KBM-7 (cell line): Measurements from ENCODE around the gene ZNF573.
"Not testable (repeated sequence)": the region's sequence is repeated elsewhere in the genome, so short reads cannot be mapped to it uniquely, and the experiment has no call there.

Source experiments
- DNase-seq: peaks from one replicate; pipeline ENCODE4 v3.0.0-alpha.2; 2015
- in situ Hi-C: fragments of 300-500 bp; cut with MboI; formaldehyde crosslinking; loops from 2 replicates; pipeline ENCODE4 v1.14.3; 2020; ENCODE audit warnings: low sequenced_read_pairs, low pct_unique_long_range_greater_than_20kb, mixed read lengths

ZNF573 gene

DNA sequence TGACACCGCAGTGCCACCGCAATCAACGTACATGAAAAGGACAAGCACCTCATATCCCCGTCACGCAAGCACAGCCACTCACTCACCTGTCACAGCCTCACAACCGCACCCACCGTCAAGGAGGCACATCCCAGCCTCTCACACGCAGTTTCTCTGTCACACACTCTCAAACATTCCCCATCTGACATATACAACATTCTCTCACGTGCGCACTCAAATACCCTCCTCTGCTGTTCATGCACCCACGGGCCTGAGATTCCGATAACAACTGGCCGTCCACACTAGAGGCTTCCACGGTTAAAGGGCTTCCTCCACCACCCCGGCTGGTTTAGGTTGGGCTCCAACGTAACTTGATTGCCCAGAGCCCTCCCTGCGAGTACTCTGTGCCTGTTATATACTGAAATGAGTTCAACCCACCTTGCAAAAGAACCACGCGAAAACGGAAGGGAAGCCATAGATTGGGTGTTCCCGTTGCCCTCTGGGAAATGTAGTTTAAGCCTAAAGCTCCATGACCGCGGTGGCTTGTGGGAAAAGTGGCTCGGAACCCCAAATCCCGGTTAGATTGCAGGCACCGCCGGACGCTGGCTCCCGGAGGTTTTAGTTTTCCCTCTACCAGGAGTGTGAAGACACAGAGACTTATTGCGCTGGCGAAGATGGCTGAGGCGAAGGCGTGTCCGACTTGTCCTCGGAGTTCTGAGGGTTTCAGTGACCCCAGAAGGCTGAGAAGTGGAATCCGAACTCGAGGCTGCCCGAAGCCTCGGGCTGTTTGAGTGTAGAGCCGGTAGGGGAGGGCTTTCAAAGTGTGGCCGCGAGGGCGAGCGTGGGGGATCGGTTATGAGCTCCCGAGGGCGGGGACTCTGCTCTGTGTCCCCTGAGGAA, at the start of gene ZNF573:
TSS of gene ZNF573 (minus strand) at position 460 of the 879 bp plus-strand sequence. CDS start 5,857 bp downstream, outside the sequence.
- peak; percentile 91 for DNase-seq
- in situ Hi-C loops, result no loop called here

- DNase-seq, result no peak
- in situ Hi-C loops, result no loop called here
These were observed 38.0 kb upstream of the ZNF573 start for GRCh38 chr19:37817180-37817981.

DNA sequence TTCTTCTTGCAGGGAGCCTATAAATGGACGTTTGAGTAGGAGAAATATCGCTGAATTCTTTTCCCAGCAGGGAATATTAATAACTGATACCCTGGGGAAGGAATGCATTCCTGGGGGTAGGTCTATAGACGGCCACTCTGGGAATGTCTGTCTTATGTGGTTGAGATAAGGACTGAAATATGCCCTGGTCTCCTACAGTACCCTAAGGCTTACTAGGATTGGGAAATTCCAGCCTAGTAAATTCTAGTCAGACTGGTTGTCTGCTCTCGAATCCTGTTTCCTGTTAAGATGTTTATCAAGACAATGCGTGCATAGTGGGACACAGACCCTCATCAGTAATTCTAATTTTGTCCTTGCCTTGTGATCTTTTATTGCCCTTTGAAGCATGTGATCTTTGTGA, 36.2 kb upstream of the ZNF573 start:
- in situ Hi-C loops, DNase-seq: not testable (repeated sequence)

DNA sequence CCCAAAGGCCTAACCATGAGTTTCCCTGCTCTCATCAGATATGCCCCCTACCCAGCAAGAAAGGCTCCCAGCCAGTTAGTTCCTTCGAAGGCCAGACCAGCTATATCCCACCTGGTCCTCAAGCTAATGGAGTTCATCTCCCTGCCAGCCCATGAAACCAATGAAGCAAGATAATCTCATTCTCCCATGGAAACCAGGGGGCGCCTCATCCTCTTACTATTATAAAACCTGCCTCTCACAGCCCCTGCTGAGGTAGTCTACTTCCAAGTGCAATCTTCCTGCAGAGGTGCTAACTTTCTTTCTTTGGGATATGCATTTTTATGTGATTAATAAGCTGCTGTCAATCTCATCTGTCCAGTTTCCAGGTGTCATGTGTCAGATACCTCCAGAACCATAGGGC, 34.0 kb upstream of the ZNF573 start:
- DNase-seq, result no peak
- in situ Hi-C loops, result no loop called here

- no peak for DNase-seq
- in situ Hi-C loops, result no loop called here
These were observed 30.0 kb upstream of the ZNF573 start for GRCh38 chr19:37809366-37809765.

GRCh38 chr19:37803249-37803840, 24.0 kb upstream of the ZNF573 start:
- DNase-seq, result no peak
- in situ Hi-C loops, result no loop called here

- DNase-seq, result no peak
These were observed 11.0 kb upstream of the ZNF573 start for GRCh38 chr19:37790244-37790925.

DNA sequence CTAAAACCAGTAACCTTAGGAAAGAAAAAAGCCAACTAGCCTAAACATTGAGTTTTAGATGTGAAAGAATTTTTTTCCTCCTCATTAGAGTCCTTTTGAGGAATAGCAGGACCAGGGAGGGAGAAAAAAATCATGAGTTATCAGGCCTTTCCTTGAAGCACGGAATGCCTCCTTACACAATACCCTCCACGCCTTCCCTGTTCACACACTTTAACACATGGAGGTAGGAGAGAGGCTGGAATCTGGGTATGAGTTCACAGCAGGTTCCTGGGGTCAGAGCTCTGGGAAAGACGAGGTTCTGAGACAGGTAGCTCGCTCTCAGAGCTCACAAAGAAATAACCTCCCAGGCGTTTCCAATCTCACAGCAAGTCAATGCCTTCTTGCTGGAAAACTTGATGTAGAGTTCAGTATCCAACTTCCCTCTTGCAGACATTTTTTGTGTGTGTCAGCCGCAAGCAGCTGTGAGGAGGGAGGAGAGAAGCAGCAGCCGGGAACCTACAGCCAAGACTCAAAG, 716 bp downstream of the ZNF573 start:
- in situ Hi-C loops, result no loop called here
- peak; percentile 68 for DNase-seq

More at GRCh38 chr19:37790244-37790925, 11.0 kb upstream of the ZNF573 start:
- in situ Hi-C loops, result no loop called here

- DNase-seq, result no peak
- in situ Hi-C loops, result no loop called here
These were observed 8.4 kb downstream of the ZNF573 start for GRCh38 chr19:37770985-37771384.

GRCh38 chr19:37763488-37763887, 15.9 kb downstream of the ZNF573 start:
- DNase-seq, result no peak
- in situ Hi-C loops, result no loop called here

- DNase-seq, in situ Hi-C loops: not testable (repeated sequence)
These were observed 21.7 kb downstream of the ZNF573 start for GRCh38 chr19:37757683-37758082.

GRCh38 chr19:37738371-37738770, 41.0 kb downstream of the ZNF573 start:
- no peak for DNase-seq
- in situ Hi-C loops, result no loop called here

DNA sequence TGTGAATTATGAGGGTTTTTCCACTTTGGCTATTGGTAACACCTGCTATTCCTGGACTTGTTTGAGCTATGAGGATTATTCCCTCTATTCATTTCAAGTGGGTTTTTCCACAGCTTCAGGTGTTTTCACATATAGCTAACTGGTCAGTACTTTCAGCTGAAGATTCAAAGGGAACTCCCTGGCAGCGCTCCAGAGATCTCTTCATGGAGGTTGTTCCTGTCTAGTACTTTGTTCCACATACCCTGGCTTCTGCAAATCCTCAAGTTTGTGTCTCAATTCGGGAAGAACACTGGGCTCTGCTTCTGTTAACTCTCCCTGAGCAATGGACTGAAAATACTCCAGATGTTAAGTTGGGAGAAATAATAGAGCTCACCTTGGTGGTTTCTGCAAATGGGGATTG, 54.2 kb downstream of the ZNF573 start:
- in situ Hi-C loops, result no loop called here
- DNase-seq, result no peak

GRCh38 chr19:37719927-37720265, 59.5 kb downstream of the ZNF573 start:
- in situ Hi-C loops, result no loop called here

GRCh38 chr19:37719111-37719926, 60.1 kb downstream of the ZNF573 start, which contains the start of gene ZNF607:
ZNF607 (minus strand) TSS chr19:37719761; CDS start chr19:37711618, 8,143 bp downstream.
- in situ Hi-C loops, result no loop called here
- DNase-seq, result peak; percentile 92

More at GRCh38 chr19:37719927-37720265, 59.5 kb downstream of the ZNF573 start:
- no peak for DNase-seq

DNA sequence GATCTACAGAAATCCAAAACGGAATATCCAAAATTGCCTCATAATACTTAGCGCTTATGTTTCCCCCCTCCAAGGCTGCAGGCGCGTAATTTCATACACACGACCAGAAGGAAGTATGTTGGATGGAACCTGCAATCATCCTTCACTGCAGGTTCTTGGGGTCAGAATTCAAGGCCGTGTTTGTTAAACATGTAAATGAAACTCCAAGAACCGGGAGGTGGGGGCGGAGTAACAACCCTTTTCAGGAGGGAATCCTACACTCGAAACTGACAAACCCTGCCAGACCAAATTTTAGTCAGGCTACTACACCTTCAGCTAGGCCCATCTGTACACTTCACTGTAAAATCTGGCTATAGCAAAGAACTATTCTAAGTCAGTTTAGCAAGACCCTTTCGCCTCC, 61.1 kb downstream of the ZNF573 start:
- DNase-seq, result no peak
- in situ Hi-C loops, result no loop called here

DNA sequence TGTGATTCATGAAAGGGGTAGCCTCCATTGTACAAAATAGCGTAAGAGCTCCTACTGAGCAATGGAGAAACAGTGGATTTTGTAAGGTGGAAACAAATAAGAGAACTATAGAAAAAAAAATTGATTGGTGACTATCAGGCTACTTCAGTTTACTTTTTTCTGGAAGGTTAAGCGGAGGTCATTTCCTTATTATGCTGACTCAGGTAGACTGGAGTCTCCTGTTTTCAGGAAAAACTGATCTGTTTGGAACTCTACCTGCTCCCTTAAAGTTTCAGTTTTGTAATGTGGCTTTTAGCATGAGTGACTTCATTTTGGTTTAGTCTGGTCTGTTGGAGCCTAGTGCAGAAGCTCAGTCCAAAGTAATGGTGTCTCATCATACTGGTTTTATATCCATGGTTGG, 63.2 kb downstream of the ZNF573 start:
- no peak for DNase-seq
- in situ Hi-C loops, result no loop called here

- DNase-seq, result no peak
- in situ Hi-C loops, result no loop called here
These were observed 73.3 kb downstream of the ZNF573 start for GRCh38 chr19:37706052-37706605.
